SW480 (cell line): ENCODE measurements around the gene CUX1.
A peak's percentile ranks its signal among the peaks of the same experiment; 100 is the strongest.
"Not testable (repeated sequence)": the region's sequence is repeated elsewhere in the genome, so short reads cannot be mapped to it uniquely, and the experiment has no call there.

ENCODE experiments used
- DNase-seq: peaks from one replicate; pipeline ENCODE4 v3.0.0-alpha.2; 2016; ENCODE audit warnings: low spot score

The CUX1 gene

DNA sequence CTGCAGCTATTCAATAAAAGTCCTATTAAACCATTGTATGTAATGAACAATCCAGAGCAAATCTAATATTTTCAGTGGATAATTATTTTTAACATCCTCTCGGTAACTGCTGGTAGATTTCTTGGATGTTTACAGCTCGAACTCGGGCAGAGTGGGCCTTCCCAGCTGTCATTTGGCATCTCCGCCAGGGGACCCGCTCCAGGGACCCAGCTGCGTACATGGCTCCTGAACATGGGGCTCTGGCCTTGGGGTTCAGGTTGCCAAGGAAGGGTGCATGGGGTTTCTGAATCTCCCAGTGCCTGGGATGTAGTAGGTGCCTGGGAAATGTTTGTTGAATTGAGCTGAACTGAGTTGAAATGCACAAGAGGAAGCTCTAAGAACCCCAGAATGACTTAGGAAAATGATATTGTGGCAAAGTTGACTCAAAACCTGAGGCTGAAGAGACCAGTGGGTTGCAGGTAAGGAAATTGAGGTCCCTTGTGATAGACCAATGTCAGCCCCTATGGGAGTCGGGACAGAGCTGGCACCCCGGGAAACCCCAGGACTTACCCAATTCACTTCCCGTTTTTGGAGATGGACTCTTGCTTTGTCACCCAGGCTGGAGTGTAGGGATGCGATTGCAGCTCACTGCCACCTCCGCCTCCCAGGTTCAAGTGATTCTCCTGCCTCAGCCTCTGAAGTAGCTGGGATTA lies 228.4 kb downstream of the CUX1 start:
- DNase-seq, result no peak

DNA sequence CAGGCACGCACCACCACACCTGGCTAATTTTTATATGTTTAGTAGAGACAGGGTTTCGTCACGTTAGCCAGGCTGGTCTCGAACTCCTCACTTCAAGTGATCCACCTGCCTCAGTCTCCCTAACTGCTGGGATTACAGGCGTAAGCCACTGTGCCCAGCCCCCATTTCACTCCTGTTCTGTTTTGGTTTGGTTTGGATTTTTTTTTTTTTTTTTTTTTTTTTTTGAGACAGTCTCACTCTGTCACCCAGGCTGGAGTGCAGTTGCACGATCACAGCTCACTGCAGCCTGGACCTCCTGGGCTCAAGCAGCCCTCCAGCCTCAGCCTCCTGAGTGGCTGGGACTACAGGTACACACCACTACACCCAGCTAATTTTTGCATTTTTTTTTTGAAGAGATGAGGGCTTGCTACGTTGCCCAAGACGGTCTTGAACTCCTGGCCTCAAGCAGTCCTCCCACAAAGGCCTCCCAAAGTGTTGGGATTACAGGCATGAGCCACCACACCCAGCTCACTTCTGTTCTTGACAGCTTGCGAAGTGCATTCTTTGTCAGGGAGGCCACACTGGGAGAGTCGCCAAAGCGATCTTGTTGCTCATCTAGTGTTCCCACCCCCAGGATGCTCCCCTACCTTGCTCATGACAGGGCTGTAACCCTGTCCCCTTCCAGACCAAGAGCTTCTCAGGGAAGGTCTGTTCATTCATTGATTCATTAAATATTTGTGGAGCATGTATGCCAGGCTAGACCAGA lies 229.1 kb downstream of the CUX1 start:
- no peak for DNase-seq

DNA sequence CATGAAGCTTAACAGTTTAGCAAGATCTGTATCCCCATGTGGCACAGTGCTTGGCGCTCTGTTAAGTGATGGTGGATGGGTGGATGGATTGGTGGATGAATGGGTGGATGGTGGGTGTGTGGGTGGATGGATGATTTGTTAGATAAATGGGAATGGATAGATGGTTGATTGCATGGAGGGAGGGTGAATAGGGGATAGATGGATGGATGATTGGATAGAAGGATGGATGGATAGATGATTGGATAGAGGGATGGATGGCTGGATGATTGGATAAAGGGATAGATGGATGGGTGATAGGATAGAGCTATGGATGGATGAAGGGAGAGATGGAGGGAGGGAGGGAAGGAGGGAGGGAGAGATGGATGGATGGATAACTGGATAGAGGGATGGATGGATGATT lies 229.7 kb downstream of the CUX1 start:
- no peak for DNase-seq

DNA sequence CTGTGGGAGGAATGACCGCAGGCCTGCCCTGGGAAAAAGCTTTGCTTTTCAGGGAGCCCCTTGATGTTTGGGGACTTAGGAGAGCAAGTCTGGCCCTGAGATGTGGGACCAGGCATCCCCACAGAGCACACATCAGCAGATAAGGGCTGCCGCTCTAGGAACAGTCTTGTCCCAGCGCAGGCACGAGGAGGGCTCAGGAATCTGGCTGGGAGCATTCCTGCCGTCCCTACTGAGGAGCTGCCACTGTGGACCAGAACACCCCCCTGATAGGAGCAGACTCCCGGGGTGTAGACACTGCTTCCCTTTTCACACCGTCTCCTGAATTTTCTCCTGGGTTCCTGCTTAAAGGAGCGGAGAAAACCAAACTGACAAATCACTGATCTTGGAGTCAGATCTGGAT lies 232.3 kb downstream of the CUX1 start:
- no peak for DNase-seq

DNA sequence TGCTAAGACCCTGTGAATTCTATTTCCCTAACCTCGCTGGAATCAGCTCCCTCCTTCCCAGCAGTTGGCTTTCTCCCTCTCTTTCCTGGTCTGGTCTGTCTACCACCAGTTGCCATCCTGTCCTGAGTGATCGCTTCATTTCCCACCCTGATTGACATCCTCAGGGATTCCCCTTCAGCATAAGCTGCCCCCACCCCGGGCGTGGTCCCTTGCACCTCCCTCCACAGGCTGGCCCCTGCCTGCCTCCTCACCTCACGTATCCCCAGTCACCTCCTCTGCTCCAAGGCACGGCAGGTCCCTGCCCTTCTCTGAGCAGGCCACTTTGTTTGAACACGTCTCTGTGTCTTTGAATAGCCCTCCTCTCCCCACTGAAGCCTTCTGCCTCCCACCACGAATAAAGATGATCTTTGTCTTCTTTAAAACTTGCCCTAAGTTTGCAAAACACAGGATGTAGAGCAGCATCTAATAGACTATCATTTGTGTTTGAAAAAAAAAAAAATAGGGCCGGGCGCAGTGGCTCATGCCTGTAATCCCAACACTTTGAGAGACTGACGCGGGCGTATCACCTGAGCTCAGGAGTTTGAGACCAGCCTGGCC lies 233.5 kb downstream of the CUX1 start:
- DNase-seq, result no peak

DNA sequence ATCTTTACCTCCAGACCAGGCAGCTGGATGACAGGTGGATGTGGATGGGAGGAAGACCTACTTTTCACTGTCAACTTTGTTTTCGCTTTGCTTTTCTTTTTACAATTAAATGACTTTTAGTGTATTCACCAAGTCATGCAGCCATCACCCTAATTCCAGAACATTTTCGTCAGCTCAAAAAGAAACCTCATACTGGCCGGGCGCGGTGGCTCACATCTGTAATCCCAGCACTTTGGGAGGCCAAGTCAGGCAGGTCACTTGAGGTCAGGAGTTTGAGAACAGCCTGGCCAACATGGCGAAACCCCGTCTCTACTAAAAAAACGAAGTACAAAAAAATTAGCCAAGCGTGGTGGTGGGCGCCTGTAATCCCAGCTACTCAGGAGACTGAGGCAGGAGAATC lies 234.3 kb downstream of the CUX1 start:
- DNase-seq, result not testable (repeated sequence)

DNA sequence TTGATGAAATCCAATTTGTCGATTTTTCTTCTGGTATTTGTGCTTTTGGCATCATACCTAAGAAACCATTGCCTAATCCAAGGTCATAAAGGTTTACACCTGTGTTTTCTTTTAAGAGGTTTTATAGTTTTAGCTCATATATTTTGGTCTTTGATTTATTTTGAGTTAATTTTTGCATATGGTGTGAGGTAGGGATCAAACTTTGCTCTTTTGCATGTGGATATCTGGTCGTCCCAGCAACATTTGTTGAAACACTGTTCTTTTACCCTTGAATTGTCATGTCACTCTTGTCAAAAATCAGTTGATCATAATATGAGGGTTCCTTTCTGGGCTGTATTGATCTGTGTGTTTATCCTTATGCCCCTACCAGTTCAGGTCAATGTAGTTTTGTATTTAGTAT lies 236.7 kb downstream of the CUX1 start:
- no peak for DNase-seq

DNA sequence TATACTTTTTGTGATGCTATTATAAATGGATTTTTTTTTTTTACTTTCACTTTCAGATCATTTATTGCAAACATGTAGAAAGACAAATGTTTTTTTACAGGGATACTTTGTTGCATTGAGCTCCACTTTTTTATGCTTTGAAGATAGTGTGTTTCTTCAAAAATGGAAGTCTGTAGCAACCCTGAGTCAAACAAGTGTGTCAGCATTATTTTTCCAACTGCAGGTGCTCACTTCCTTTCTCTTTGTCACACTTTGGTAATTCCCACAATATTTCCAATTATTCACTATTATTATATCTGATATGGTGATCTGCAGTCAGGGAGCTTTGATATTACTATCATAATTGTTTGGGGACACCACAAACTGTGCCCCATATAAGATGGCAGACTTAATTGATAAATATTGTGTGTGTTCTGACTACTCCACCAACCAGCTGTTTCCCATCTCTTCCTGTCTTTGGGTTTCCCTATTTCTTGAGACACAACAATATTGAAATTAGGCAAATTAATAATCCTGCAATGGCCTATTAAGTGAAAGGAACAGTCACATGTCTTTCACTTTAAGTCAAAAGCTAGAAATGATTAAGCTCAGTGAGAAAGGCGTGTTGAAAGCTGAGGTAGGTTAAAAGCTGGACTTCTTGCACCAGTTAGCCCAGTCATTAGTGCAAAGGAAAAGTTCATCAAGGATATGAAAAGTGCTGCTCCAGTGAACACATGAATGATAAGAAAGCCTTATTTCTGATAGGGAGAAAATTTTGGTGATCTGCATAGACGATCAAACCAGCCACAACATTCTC lies 238.0 kb downstream of the CUX1 start:
- DNase-seq, result no peak

DNA sequence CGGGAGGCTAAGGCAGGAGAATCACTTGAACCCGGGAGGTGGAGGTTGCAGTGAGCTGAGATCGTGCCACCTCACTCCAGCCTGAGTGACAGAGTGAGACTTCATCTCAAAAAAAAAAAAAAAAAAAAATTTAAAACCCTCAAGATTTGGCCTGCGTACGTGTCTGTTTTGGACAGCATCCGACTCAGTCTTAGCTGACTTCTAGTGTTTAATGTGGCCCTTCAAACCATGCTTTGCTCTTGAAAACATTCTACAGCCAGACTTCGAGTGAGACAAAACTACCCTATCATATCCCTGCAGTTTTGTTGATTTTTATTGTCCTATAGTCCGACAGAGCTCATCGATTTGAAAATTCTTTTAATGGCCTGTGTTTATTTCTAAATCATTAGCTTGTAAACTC lies 242.1 kb downstream of the CUX1 start:
- DNase-seq, result no peak

DNA sequence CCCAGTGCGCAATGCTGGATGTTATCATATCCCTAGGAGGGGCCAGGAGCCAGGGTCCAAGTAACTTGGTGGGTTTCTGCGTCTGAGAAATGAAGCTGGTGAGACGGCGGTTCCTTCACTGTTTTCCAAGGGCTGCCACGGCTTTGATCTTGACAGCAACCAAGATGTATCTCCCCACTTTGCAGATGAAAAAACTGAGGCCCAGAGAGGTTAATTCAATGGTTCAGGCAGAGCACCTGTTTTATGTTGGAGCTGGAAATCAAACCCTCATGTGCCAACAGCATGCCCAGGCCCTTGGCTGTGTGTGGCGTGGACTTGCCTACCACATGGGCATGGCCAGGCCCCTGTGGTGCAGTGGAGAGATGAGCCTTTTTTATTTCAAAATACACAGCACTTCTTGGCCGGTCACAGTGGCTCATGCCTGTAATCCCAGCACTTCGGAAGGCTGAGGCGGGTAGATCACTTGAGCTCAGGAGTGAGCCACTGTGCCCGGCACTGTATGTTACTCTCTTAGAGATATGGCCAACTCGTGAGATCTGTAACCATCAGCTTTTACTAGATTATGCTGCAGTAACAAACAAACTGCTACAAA lies 244.0 kb downstream of the CUX1 start:
- no peak for DNase-seq

DNA sequence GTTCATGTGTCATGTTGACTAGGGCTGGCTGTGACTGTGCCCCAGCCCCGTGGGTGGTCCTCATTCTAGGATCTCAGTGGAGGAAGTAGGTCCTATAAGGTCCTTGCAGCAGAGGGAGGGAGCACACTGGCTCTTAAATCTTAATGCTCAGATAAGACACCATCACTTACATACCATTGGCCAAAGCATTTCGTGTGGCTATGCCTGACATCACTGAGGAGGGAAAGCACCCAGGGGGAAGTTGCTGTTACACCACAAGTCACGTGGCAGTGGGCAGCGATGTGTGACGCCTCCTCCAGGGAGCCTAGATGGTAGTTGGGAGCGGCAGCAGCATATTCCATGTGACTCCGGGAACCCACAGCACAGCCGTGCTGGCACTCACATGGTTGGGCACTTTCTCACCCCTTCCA lies 244.6 kb downstream of the CUX1 start:
- DNase-seq, result no peak

DNA sequence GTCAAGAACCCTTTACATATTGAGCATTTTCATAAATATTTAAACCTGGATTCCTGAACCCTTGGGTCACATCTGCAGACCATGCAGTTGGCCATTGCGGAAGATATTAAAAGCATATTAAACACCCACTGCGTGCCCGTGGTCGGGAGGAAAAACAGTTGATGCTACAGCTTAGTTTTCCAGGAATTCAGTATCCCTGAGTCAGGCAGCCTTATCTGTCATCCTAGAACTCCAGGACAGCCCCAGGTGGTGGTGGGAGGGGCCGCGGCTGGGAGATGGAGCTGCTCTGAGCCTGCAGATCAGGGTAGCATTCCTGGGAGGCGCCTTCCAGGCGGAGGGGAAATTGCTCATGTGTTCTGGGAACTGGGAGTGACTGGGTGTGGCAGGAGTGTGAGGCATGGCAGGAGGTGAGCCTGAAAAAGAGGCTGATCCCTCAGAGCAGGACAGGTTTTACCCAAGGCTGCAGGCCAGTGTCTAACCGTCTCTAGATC lies 246.3 kb downstream of the CUX1 start:
- DNase-seq, result peak; percentile 46

DNA sequence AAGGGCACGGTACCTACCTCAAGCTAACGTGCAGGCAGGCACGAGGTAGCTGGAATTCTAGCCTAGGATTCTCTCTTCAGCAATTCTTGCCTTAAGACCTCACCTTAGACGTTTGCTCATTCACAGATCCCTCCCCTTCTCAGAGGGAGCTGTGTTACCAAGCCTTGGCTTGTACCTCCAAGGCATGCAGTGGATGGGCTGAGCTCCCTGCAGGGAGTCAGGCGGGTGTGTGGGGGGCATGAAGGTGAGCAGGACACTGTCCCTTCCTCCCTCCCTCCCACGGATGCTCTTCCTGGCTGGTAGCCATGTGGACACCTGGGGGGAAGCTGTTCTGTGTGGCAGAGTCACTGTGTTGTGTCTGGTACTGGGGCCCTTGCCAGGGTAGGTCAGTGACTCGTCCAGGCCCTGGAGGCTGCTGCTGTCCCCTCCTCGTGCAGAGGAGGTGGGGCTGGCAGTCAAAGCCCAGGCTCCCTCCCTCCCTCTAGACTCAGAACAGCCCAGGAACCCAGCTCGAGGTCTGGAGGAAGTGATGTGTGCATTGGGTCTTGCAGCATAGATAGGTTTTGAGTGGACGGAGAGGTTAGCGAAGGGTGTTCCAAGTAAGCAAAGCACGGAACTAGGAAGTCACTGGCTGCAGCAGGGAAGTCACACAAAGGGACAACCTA lies 247.1 kb downstream of the CUX1 start:
- no peak for DNase-seq

DNA sequence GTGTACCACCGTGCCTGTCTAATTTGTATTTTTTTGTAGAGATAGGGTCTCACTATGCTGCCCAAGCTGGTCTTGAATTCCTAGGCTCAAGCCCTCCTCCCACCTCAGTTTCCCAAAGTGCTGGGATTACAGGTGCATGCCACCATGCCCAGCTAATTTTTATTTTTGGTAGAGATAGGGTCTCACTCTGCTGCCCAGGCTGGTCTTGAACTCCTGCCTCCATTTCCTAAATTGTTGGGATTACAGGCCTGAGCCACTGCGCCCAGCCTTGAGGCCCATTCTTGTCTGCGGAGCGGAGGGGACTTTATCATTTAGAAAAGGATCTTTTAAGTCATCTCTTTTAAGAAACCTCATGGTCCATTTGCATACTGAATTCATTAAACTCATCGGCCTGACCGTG lies 247.8 kb downstream of the CUX1 start:
- no peak for DNase-seq

DNA sequence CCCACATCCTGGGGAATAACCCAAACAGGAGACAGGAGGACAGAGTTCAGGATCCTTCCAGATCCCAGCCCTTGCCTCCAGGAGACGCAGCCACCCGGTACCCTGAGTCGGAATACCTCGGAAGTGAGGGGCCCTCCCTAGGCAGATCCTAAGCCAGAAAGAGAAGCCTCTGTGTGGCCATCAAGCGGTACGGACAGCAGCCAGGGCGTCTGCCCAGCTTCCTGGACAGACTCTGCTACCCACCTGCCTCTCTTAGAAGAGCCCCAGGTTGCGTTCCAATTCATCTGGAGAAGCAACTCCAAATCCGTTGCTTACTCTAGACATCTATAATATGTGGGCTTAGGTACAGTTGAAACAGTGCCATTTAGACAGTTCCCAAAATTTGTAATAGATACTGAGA lies 249.1 kb downstream of the CUX1 start:
- no peak for DNase-seq

DNA sequence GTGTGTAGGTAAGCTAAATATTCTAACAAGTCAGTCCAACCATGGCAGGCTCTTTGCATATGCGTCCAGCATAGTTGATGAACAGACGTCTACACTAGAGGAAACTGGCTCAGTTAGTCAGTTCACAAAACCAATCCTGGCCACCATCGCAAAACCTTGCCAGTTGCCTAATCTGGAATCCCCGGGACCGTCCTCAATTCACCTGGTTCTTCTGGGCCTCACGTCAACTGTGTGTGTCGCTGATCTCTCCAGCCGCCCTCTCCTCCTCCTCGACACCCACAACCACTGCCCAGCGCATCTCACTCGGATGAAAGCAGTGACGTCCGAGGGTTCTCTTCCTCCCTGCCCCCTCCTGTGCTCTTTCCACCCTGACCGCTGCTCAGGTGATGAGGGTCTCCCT lies 251.4 kb downstream of the CUX1 start:
- DNase-seq, result no peak

DNA sequence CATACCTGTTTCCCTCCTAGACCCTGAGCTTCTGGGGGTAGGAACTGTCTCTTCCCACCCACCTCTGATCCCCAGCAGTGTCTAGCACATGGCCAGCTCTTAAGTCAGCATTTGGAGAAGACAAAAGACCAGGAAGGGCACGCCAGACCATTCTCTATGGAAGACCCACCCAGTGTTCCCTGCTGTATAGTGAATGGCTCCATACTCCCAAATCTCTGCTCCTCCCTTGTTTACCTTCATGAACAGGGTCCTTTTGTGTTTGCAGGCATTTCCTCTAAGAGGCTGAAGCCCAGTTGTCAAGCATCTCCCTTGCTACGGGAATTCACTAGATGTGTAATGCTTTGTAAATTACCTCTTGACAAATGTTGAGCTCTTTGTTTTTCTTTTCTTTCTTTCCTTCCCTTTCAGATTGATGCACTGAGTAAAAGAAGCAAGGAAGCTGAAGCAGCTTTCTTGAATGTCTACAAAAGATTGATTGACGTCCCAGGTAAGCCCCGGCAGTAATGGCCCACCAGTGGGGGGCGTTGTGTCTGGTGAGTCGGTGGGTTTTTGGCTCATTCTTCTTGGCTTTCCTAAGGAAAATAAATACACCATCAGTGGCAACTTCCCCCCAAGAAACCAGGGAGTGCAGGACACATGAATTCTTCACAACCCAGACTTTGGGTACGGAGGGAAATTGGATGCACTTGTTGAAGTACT lies 252.7 kb downstream of the CUX1 start:
- no peak for DNase-seq

DNA sequence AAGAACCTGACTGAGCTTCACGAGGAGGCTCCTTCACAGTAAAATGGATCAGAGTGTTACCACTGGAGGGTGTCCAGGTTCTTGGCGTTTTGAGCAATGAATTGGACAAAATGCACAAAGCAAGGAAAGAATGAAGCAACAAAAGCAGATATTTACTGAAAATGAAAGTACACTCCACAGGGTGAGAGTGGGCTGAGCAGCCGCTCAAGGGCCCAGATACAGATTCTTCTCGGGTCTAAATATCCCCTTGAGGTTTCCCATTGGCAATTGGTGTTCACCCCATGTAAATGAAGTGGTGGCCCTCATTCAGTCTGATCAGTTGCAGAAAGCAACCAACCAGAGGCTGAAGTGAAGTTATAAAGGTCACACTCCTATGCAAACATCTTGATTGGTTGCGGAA lies 254.6 kb downstream of the CUX1 start:
- no peak for DNase-seq

DNA sequence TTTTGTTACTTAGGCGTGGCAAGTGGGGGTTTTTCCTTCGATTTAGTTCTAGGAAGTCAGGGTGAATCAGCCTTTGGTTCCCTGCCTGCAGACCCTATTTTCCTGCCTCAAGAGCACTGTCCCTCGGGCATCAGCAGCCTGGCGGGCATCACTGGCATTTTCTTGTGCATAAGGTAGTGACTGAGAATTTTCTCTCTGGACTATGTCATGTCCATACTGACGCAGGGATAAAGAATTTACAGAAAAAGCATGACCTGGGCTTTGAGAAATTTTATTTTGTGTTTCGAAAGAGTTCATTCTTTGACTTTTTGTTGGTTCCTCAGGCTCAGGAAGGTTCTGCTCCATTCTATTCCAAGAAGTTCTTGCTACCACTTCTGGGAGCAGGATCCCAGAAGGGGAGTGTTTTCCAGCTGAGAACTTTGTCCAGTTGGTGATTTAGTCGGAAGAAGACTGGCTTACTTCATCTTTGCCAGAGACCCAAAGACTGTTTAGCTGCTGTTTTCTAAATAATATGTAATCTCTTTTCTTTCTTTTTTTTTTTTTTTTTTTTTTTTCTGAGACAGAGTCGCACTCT lies 255.3 kb downstream of the CUX1 start:
- no peak for DNase-seq
